ENCODE results near the gene BCL7A.

The BCL7A gene

GRCh38 chr12:122042910-122043309, 21.2 kb downstream of the BCL7A start:
- TF ChIP-seq, protein P1, sequence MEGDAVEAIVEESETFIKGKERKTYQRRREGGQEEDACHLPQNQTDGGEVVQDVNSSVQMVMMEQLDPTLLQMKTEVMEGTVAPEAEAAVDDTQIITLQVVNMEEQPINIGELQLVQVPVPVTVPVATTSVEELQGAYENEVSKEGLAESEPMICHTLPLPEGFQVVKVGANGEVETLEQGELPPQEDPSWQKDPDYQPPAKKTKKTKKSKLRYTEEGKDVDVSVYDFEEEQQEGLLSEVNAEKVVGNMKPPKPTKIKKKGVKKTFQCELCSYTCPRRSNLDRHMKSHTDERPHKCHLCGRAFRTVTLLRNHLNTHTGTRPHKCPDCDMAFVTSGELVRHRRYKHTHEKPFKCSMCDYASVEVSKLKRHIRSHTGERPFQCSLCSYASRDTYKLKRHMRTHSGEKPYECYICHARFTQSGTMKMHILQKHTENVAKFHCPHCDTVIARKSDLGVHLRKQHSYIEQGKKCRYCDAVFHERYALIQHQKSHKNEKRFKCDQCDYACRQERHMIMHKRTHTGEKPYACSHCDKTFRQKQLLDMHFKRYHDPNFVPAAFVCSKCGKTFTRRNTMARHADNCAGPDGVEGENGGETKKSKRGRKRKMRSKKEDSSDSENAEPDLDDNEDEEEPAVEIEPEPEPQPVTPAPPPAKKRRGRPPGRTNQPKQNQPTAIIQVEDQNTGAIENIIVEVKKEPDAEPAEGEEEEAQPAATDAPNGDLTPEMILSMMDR (IDR thresholded peaks at IDR 0.05; ENCODE audit: control extremely low read depth, extremely low read depth, low read depth, missing control alignments): no peak
- DNase-seq (ENCODE audit: extremely low spot score): no peak
- CTCF ChIA-PET: interaction anchor here (1.3 to 4.3 kb wide), 3 partner anchors 8 to 80 kb away, joined by 4 to 20 read pairs (median 10); no protein-coding TSS in a partner anchor
- POLR2A ChIA-PET: no interaction called here

DNA sequence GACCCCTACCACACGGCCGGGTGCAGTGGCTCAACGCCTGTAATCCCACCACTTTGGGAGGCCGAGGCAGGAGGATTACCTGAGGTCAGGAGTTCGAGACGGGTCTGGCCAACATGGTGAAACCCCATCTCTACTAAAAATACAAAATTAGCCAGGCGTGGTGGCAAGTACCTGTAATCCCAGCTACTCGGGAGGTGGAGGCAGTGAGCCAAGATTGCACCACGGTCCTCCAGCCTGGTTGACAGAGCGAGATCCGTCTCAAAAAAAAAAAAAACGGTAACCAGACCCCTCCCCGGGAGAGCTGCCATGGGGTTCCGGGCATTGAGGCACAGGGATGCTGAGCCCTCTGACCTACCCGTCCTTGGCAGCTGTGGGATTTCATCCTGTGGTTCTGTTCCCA, 21.8 kb downstream of the BCL7A start:
- POLR2A ChIA-PET: no interaction called here
- no peak for DNase-seq (ENCODE audit: extremely low spot score)
- TF ChIP-seq, protein P1 (IDR thresholded peaks at IDR 0.05; ENCODE audit: control extremely low read depth, extremely low read depth, low read depth, missing control alignments): no peak
- CTCF ChIA-PET: interaction anchor here (0.8 to 4.3 kb wide), 3 partner anchors 11 to 79 kb away, joined by 3 to 20 read pairs (median 10); no protein-coding TSS in a partner anchor

DNA sequence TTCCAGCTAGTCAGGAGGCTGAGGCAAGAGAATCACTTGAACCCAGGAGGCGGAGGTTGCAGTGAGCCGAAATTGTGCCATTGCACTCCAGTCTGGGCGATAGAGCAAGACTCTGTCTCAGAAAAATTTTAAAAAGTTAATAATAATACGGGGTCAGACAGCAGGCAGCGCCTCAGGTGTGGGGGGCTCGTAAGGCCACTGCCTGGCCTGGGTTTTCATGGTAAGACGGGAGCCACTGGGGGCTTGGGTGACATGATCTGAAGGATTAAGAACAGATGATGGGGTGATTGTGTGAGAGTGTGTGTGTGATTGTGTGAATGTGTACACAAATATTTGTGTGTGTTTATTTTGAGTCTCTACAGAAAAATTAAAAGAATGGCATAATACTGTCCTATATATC, 23.6 kb downstream of the BCL7A start:
- DNase-seq (ENCODE audit: extremely low spot score): no peak
- ChIA-PET POLR2A (interaction anchor here (0.7 kb wide), 1 partner anchor 16 kb away, joined by 3 read pairs; no protein-coding TSS in a partner anchor), CTCF (interaction anchor here (1.9 to 4.3 kb wide), 2 partner anchors 13 to 78 kb away, joined by 4 to 20 read pairs; no protein-coding TSS in a partner anchor)
- TF ChIP-seq, protein P1 (IDR thresholded peaks at IDR 0.05; ENCODE audit: control extremely low read depth, extremely low read depth, low read depth, missing control alignments): no peak

DNA sequence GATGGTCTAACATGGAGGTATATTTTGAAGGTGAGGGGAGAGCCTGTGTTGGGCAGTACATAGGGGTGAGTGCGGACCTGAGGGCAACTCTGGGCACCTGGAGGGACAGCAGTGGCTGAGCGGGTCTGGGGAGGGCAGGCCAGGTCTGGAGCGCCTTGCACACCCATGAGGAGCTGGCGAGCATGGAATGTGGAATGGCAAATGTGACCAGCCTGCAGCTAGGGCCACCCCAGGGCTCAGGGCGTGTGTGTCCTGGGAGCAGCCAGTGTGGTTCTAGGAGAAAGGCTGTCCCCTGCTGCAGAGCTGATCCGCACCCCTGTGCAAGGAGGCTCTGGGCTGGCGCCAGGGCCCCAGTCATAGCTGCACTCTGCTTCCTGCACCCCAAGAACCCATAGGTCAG, 24.5 kb downstream of the BCL7A start:
- DNase-seq (ENCODE audit: extremely low spot score): no peak
- CTCF ChIA-PET: interaction anchor here (1.9 to 4.3 kb wide), 2 partner anchors 13 to 77 kb away, joined by 4 to 20 read pairs; no protein-coding TSS in a partner anchor
- POLR2A ChIA-PET: interaction anchor here (0.7 kb wide), 1 partner anchor 17 kb away, joined by 3 read pairs; no protein-coding TSS in a partner anchor
- TF ChIP-seq, protein P1 (IDR thresholded peaks at IDR 0.05; ENCODE audit: control extremely low read depth, extremely low read depth, low read depth, missing control alignments): no peak

DNA sequence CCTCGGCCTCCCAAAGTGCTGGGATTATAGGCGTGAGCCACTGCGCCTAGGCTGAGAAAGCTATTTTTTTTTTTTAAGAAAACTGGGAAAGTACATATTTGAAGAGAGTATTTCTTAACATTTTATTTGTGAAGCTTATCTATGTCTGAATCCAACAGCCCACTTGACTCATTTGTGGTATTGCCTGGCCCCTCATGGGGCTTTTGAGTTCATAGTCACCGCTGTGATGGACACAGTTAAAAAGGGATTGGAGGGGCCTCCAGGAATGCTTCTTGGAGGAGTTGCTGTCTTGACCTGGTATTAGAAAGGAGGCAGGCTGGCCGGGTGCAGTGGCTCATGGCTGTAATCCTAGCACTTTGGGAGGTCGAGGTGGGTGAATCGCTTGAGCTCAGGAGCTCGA, 26.5 kb downstream of the BCL7A start:
- TF ChIP-seq, protein P1 (IDR thresholded peaks at IDR 0.05; ENCODE audit: control extremely low read depth, extremely low read depth, low read depth, missing control alignments): no peak
- CTCF ChIA-PET: interaction anchor here (0.7 to 2.0 kb wide), 5 partner anchors 15 to 288 kb away, joined by 3 to 9 read pairs (median 3); no protein-coding TSS in a partner anchor

GRCh38 chr12:122049827-122050226, 28.1 kb downstream of the BCL7A start:
- CTCF ChIA-PET: interaction anchor here (1.1 to 7.6 kb wide), 2 partner anchors 72 to 81 kb away, joined by 3 to 209 read pairs; no protein-coding TSS in a partner anchor

More for the DNA sequence above, 26.5 kb downstream of the BCL7A start:
- POLR2A ChIA-PET: no interaction called here
- no peak for DNase-seq (ENCODE audit: extremely low spot score)

More at GRCh38 chr12:122049827-122050226, 28.1 kb downstream of the BCL7A start:
- no peak for DNase-seq (ENCODE audit: extremely low spot score)
- TF ChIP-seq, protein P1 (IDR thresholded peaks at IDR 0.05; ENCODE audit: control extremely low read depth, extremely low read depth, low read depth, missing control alignments): no peak
- POLR2A ChIA-PET: no interaction called here
